ENCODE measurements around the gene TMCC1.

GRCh38 chr3:129867506-129868124 is 25.9 kb downstream of the TMCC1 start:
- TF ChIP-seq CTCF (conservative IDR thresholded peaks at IDR 0.05; ENCODE audit: low read length) (no peak), EZH2phosphoT487 (IDR thresholded peaks at IDR 0.05; ENCODE audit: borderline replicate concordance) (no peak)
